ENCODE results near the gene CTDSP2. TPM values are rescaled to one million over a fixed set of nuclear protein-coding genes. Genes with fewer than 3 reads are reported as not detected.
"Not testable (repeated sequence)": the region's sequence is repeated elsewhere in the genome, so short reads cannot be mapped to it uniquely, and the experiment has no call there.

The CTDSP2 gene
- polyA plus RNA-seq, 1 donor: 200 TPM

DNA sequence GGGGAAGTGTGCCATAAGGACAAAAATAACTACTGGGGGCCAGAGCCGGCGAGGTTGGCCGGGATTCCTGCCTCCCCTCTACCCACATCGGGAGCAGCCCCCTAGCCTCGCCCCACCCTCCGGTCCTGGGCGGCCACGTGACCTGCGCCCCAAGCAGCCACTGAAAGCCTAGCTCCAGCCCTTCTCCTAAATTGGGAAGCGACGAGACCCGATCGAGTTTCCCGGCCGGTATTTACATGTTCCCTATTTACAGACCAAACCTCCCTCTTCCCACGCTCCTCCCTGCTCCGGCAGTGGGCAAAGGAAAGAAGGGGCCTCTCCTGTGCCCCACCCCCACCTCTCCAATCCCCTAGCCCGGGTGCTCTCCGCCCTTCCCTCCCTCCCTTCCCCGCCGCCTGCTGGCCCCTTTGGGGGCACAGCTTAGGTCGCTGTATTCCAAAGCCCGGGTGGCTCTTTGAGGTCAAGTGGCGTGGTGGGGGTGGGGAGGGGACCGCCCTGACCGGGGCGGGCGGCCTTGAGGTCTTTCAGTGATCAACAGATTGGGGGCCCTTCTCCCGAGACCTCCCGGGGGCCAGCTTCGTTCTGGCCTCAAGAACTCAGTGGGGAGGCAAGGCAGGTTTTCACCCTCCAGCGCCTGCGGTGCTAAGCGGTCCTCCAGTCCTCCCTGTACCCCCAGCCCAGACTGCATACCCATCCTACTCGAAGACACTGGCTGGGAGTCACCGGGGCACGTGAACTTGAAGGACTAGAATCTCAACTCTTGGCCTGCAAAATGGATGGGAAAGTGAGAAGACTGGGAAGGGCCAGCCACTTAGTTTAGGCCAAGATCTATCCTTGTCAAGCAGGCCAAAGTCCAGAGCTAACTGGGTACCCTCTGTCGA is 6.3 kb upstream of the CTDSP2 start:
- DNase-seq: no peak

- DNase-seq: no peak
Measured at GRCh38 chr12:57852200-57852599, 5.7 kb upstream of the CTDSP2 start.

- no peak for DNase-seq
Measured at GRCh38 chr12:57851552-57851951, 5.0 kb upstream of the CTDSP2 start.

DNA sequence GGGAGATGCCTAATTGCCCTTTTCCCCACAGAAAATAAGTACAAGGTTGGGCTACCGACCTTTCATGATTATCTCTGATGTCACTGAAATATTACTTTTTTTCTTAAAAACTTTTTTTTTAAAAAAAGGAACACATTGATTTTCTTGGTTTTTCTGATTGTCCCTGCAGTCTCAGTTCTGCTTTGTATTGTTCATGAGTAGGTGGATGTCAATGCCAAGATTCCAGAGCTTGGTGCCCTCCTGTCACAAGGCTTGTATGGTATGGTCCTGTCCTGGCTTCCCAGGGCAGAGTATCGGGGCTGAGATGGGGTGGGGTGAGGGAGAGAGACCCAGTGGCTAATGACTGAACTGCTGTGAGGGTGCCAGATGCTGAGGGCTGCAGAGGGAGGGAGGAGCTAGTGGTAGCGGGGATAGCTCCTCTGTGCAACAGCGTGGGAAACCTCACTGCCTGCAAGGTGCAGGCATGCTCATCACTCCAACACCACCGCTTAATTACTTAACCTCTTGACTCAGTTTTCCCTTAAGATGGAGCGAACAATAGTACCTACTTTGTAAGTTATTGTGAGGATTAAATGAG is 4.4 kb upstream of the CTDSP2 start:
- no peak for DNase-seq

DNA sequence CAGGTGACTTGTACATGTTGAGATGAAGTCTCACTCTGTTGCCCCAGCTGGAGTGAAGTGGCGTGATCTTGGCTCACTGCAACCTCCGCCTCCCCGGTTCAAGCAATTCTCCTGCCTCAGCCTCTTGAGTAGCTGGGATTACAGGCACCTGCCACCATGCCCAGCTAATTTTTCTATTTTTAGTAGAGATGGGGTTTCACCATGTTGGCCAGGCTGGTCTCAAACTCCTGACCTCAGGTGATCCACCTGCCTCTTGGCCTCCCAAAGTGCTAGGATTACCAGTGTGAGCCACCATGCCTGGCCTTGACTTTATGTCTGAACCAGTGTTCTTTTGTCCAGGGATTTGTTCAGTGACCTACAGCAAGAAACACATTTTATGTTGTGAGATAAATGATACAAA is 2.9 kb upstream of the CTDSP2 start:
- DNase-seq: not testable (repeated sequence)

DNA sequence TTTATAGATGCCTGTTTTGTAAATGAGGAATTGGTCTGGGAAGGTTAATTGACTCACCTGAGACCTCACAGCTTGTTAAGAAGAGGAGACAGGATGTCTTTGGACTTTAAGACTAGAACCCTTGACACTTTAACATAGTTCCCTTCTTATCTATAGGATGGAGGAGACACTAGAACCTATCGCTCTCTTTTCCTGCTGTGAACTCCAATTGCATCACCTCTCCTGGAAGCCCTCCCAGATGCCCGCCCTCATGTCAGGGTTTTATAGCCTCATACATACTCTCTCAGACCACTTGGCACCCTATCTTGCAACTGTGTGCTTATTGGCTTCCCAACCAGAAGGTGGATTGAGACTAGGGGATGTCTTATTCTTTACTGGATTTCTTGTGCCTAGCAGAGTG is 2.5 kb upstream of the CTDSP2 start:
- DNase-seq: no peak

DNA sequence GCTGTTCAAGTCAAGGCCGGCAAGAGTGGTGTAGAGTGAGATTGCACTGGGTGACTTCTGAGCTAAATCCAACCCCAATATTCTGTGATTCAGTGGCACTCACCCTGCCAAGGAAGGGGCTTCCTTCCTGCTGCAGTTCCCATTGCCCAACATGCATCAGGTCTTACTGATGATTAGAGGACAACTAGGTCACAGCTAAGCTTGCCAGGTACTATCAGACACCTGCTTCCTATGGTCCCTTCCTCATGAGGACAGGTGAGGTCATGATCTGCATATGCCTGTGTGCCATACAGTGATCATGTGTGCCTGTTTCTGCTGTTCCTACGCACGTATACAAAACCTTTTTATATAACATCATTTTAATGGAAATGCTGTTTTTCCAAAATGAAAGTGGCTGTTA is 1.7 kb upstream of the CTDSP2 start:
- no peak for DNase-seq

- no peak for DNase-seq
Measured at GRCh38 chr12:57846285-57846576, 298 bp downstream of the CTDSP2 start.

- no peak for DNase-seq
Measured at GRCh38 chr12:57845478-57846284, 848 bp downstream of the CTDSP2 start.

GRCh38 chr12:57844709-57845477 is 1.6 kb downstream of the CTDSP2 start:
- no peak for DNase-seq

GRCh38 chr12:57842342-57843294 is 3.9 kb downstream of the CTDSP2 start:
- no peak for DNase-seq

GRCh38 chr12:57841445-57841844 is 5.1 kb downstream of the CTDSP2 start:
- DNase-seq: no peak

- no peak for DNase-seq
Measured at GRCh38 chr12:57840726-57841125, 5.8 kb downstream of the CTDSP2 start.

- DNase-seq: no peak
Measured at GRCh38 chr12:57839996-57840395, 6.5 kb downstream of the CTDSP2 start.

DNA sequence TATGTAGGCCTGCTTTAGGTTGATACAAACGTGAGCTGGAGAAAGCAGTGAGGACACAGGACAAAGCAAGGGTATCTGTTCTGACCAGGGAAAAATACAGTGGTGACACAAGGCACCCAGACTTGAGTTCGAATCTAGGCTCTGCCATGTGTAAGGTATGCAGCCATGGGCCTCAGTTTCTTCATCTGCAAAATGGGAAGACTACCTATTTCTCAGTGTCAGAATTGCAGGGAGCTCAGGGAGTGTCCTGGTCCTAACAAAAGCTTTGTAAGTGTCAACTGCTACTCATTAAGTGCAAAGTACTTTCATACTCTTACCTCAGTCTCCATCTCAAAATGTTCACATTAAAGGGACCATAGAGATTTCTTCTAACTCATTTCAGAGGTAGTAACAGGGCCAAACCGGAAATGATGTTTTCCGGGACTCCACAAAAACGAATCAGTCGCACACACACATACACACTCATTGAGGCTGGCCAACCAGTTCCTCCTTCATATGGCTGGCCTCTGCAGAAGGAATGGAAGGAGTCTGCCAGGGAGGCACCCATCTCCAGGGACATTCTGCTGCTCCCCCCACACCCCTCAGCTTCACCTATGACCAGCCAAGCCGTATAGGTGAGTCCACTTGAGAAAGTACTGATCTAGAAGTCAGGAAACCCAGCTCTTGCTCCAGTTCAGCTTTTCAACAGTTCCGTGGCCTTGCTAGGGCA is 7.8 kb downstream of the CTDSP2 start:
- no peak for DNase-seq

DNA sequence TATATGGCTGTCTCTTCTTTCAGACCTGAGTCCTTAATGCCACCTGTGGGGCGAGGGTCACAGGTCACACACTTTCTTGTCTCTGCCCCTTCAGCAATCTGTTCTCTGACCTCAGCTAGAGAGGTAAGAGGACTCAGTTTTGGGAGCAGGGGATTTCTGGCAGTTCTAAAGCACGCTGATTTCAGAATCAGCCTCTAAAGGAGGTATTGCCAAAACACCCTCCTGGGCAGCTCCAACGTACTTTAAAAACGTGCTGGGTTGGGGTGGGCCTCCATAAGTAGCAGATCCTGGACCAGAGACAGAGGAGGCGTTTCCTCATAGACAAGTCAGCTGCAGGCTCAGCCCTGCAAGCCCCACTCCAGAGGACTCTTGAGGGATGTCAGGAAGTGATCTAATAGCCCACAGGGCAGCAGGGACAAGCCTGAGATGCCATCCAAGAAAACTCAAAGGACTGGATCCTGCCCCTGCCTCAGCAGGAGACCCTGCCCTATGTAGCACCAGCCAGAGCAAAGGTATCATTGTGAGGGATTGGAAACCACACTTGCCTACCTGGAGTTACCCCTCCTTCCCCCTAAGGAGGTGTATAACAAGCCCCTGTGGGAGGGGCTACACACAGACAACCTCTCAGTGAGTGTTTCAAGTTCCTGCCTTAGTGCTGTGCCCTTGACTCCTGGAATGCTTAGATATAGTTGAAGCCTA is 8.5 kb downstream of the CTDSP2 start:
- DNase-seq: peak; percentile 72

DNA sequence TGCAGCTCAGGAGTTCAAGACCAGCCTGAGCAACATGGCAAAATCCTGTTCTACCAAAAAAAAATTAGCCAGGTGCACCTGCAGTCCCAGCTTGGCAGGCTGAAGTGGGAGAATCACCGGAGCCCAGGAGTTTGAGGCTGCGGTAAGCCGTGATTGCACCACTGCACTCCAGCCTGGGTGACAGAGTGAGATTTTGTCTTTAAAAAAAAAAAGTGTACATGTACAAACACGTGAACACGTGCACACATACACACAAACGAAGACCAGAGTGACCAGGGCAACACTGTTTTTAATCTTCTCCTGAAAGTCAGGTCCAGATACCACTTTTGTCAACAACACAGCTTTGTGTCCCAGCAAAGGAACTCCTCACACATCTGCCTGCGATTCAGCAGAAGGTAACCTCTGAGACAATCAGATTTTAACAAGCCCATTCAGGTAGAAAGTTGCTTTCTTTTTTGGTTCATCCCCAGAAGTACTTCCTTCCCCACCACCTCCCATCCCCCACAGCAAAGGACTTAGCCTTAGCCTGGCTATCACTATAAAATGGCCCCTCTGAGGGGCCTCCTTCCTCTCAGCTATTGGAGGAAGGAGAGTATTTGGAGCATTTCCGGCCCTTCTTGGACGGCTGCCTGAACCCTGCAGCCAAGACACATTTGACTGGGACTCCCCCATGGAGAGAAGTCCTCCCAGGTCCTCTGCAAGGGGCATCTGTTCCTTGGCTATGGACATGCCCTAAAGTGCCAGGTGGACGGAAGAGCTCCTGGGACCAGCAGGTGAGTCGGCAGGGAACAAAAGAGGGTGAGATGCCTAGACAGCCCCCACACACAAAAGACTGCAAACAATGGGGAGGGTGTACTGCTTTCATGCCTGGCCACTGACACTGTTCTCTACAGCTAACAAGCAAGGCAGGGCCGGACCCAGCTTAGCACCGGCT is 9.8 kb downstream of the CTDSP2 start:
- DNase-seq: peak; percentile 91

DNA sequence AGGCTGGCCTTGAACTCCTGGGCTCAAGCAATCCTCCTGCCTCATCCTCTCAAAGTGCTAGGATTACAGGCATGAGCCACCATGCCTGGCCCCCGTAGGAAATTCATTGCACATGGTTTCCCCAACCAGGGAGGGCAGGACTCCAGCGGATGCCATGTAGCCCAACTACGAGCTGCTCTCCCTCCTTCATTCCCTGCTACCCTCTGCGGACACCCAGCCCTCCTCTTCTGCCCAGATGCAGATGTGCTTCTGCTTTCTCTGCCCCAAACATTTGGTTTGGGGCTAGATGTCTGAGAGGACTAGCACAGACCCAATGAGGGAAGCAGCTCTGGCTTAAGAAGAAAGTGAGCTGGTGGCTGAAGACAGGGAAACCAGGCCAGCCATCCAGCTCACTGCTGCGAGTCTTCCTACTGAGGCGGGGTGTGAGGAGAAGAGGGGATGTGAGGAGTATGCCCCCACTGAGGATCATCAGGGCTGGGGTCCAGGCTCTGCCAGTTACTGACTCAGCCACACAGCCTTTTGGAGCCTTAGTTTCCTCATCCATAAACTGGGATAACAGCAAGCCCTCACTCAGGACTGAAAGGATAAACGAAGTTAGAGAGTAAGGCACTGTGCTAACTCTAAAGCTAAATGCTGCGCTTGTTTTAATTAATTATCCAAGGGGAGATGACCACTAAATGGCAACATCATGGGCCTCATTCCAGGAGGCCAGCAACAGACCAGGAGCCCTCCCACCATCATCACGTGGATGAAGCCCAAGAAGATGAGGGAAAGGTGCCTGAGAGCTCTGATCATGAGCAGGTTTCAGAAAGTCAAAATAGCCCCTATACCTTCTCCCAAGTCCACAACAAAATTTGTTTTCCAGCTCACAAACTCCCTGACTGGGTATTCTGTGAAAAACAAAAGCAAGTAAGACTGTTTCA is 10.9 kb downstream of the CTDSP2 start:
- no peak for DNase-seq
